Mesenchymal stem cell (in vitro differentiated cells and primary cell): Measurements from ENCODE around the gene APCDD1L.

Source experiments
- DNase-seq: peaks from one replicate; pipeline ENCODE4 v3.0.0-alpha.2; 2013
- H2AFZ ChIP-seq: one replicate; pipeline ENCODE4 v1.6.1; 2013; ENCODE audit warnings: low read depth, mild to moderate bottlenecking, control low read depth, inconsistent platforms, low read length, moderate library complexity
- H2AK5ac ChIP-seq: 2 replicates; pipeline ENCODE4 v1.6.1; 2013; ENCODE audit warnings: low read length, moderate library complexity, mild to moderate bottlenecking, inconsistent platforms; ENCODE audit not compliant: severe bottlenecking
- H2BK120ac ChIP-seq: one replicate; pipeline ENCODE4 v1.6.1; 2013; ENCODE audit warnings: low read depth, mild to moderate bottlenecking, inconsistent platforms, low read length, moderate library complexity
- H2BK12ac ChIP-seq, 2 experiments: one replicate each; pipeline ENCODE4 v1.6.1; 2013; ENCODE audit warnings: inconsistent platforms in 2 of 2, low read length in 2 of 2, mild to moderate bottlenecking in 2 of 2, moderate library complexity in 2 of 2, control low read depth in 1 of 2
- H2BK15ac ChIP-seq: one replicate; pipeline ENCODE4 v1.6.1; 2013; ENCODE audit warnings: mild to moderate bottlenecking, low read depth, inconsistent platforms; ENCODE audit not compliant: poor library complexity, severe bottlenecking
- H2BK5ac ChIP-seq: 2 replicates; pipeline ENCODE4 v1.6.1; 2013; ENCODE audit warnings: low read depth, mild to moderate bottlenecking, low read length, control low read depth, inconsistent platforms; ENCODE audit not compliant: poor library complexity, severe bottlenecking
- H3K14ac ChIP-seq, 2 experiments: one replicate each; pipeline ENCODE4 v1.6.1; 2013; ENCODE audit warnings: inconsistent platforms in 2 of 2, low read length in 2 of 2, control low read depth in 1 of 2, mild to moderate bottlenecking in 1 of 2, moderate library complexity in 1 of 2
- H3K18ac ChIP-seq, 2 experiments: one replicate each; pipeline ENCODE4 v1.6.1; 2013; ENCODE audit warnings: inconsistent platforms in 2 of 2, low read length in 2 of 2, control low read depth in 1 of 2, low read depth in 1 of 2, mild to moderate bottlenecking in 1 of 2
- H3K23ac ChIP-seq, 2 experiments: one replicate each; pipeline ENCODE4 v1.6.1; 2013; ENCODE audit warnings: inconsistent platforms in 2 of 2, low read length in 2 of 2, mild to moderate bottlenecking in 2 of 2, moderate library complexity in 2 of 2, control low read depth in 1 of 2
- H3K27ac ChIP-seq: 2 replicates; pipeline ENCODE4 v1.5.1; 2013; ENCODE audit warnings: mild to moderate bottlenecking, moderate library complexity, low read length, control low read depth, inconsistent platforms; ENCODE audit not compliant: poor library complexity, severe bottlenecking
- H3K27me3 ChIP-seq, 2 experiments: 2 replicates each; pipeline versions ENCODE4 v1.6.1 to v1.7.0; 2013; ENCODE audit warnings: low read length in 2 of 2, mild to moderate bottlenecking in 2 of 2, moderate library complexity in 2 of 2, control low read depth in 1 of 2, inconsistent platforms in 1 of 2; ENCODE audit not compliant: control insufficient read depth in 1 of 2, insufficient read depth in 1 of 2
- H3K36me3 ChIP-seq, 2 experiments: 2 replicates each; pipeline versions ENCODE4 v1.6.1 to v1.7.0; 2013; ENCODE audit warnings: low read length in 2 of 2, control low read depth in 1 of 2, inconsistent platforms in 1 of 2, low read depth in 1 of 2, mild to moderate bottlenecking in 1 of 2; ENCODE audit not compliant: insufficient read depth in 2 of 2, control insufficient read depth in 1 of 2
- H3K4ac ChIP-seq, 2 experiments: one replicate each; pipeline ENCODE4 v1.6.1; 2013; ENCODE audit warnings: inconsistent platforms in 2 of 2, low read length in 2 of 2, mild to moderate bottlenecking in 2 of 2, moderate library complexity in 2 of 2, control low read depth in 1 of 2, low read depth in 1 of 2
- H3K4me1 ChIP-seq: 2 replicates; pipeline ENCODE4 v1.6.1; 2013; ENCODE audit warnings: low read depth, low read length, control low read depth; ENCODE audit not compliant: control insufficient read depth, insufficient read depth
- H3K4me2 ChIP-seq: 2 replicates; pipeline ENCODE4 v1.6.1; 2013; ENCODE audit warnings: low read length, mild to moderate bottlenecking, inconsistent platforms; ENCODE audit not compliant: poor library complexity, severe bottlenecking
- H3K4me3 ChIP-seq, 2 experiments: 2 replicates each; pipeline versions ENCODE4 v1.5.1 to v1.7.0; 2013; ENCODE audit warnings: low read length in 2 of 2, mild to moderate bottlenecking in 2 of 2, control low read depth in 1 of 2, low read depth in 1 of 2; ENCODE audit not compliant: insufficient read depth in 1 of 2
- H3K79me1 ChIP-seq: replicated peaks from 2 replicates; pipeline ENCODE4 v1.6.1; 2013; ENCODE audit warnings: mild to moderate bottlenecking, control low read depth, low read length, inconsistent platforms; ENCODE audit not compliant: poor library complexity, severe bottlenecking
- H3K9ac ChIP-seq: 2 replicates; pipeline ENCODE4 v1.7.0; 2013; ENCODE audit warnings: mild to moderate bottlenecking, low read length, moderate library complexity
- H3K9me3 ChIP-seq: 2 replicates; pipeline ENCODE4 v1.7.0; 2013; ENCODE audit warnings: mild to moderate bottlenecking, low read length; ENCODE audit not compliant: control insufficient read depth
- H4K8ac ChIP-seq: one replicate; pipeline ENCODE4 v1.6.1; 2013; ENCODE audit warnings: inconsistent platforms, mild to moderate bottlenecking, low read length, moderate library complexity
- H4K91ac ChIP-seq: one replicate; pipeline ENCODE4 v1.6.1; 2013; ENCODE audit warnings: mild to moderate bottlenecking, low read length, inconsistent platforms
- whole genome bisulfite sequencing: methylation state at CpG from one replicate; pipeline ENCODE4 v1.1.7; 2013; ENCODE audit warnings: mixed read lengths; 5-methylcytosine and 5-hydroxymethylcytosine counted together

Gene APCDD1L

GRCh38 chr20:58418949-58419748, 96.0 kb downstream of the APCDD1L start:
- DNase-seq: no peak
- H3K14ac ChIP-seq: no peak overlapping the region
- no peak overlapping the region for H2BK12ac ChIP-seq
- 79% methylated on average over 5 of the region's 5 CpGs for WGBS
- H3K4me3 ChIP-seq: no peak overlapping the region
- no peak overlapping the region for H2BK5ac ChIP-seq
- H3K4ac ChIP-seq: no peak overlapping the region
- no peak overlapping the region for H2AK5ac ChIP-seq
- H3K9me3 ChIP-seq: no peaks in the 10 kb centered on the region
- no peak overlapping the region for H3K4me2 ChIP-seq
- no peak overlapping the region for H4K91ac ChIP-seq
- no peak overlapping the region for H3K23ac ChIP-seq
- H3K4me1 ChIP-seq: peaks cover 5% of the 10 kb centered on the region
- H3K36me3 ChIP-seq: peaks cover 7 to 47% of the 10 kb centered on the region in 2 experiments
- no peak overlapping the region for H3K9ac ChIP-seq
- no peak overlapping the region for H2BK15ac ChIP-seq
- H4K8ac ChIP-seq: no peak overlapping the region
- no peak overlapping the region for H3K27ac ChIP-seq
- no peaks in the 10 kb centered on the region for H3K27me3 ChIP-seq
- H3K18ac ChIP-seq: no peak overlapping the region
- peaks cover 12% of the 10 kb centered on the region for H3K79me1 ChIP-seq
- no peak overlapping the region for H2BK120ac ChIP-seq
- H2AFZ ChIP-seq: no peak overlapping the region

DNA sequence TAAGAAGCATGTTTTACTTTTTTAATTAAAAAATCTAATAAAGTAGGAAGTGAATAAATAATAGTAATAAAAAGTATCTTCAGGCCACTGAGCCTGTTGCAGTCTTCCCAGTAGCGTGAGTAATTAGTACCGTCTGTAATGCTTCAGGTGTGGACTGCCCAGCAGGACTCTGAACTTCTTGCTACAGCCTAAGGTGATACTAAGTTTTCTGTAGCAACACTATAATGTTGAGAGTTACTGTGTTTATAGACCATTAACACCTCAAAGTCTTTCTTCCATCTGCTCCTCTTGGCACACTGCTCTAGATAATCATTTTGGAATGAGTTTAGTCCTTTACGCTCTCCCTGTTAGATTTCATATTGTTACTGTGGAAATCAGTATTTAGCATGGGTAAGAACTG, 97.8 kb downstream of the APCDD1L start:
- H3K36me3 ChIP-seq: peaks cover 7 to 38% of the 10 kb centered on the region in 2 experiments
- no peak overlapping the region for H3K4me3 ChIP-seq
- H2BK15ac ChIP-seq: no peak overlapping the region
- H4K8ac ChIP-seq: no peak overlapping the region
- no peaks in the 10 kb centered on the region for H3K9me3 ChIP-seq
- H2AK5ac ChIP-seq: no peak overlapping the region
- no peak overlapping the region for H3K9ac ChIP-seq
- no peak overlapping the region for H2BK5ac ChIP-seq
- H3K4me2 ChIP-seq: no peak overlapping the region
- no peak overlapping the region for H2BK120ac ChIP-seq
- H3K23ac ChIP-seq: no peak overlapping the region
- no peak overlapping the region for H3K18ac ChIP-seq
- no peak for DNase-seq
- H3K4ac ChIP-seq: no peak overlapping the region
- WGBS: 87% methylated on average over 2 of the region's 3 CpGs
- no peak overlapping the region for H4K91ac ChIP-seq
- H3K4me1 ChIP-seq: peaks cover 5% of the 10 kb centered on the region
- H3K79me1 ChIP-seq: peaks cover 8% of the 10 kb centered on the region
- H2AFZ ChIP-seq: no peak overlapping the region
- H2BK12ac ChIP-seq: no peak overlapping the region
- no peak overlapping the region for H3K14ac ChIP-seq
- no peak overlapping the region for H3K27ac ChIP-seq
- H3K27me3 ChIP-seq: no peaks in the 10 kb centered on the region

- H3K4me1 ChIP-seq: peaks cover 5% of the 10 kb centered on the region
- H2BK5ac ChIP-seq: no peak overlapping the region
- H3K23ac ChIP-seq: no peak overlapping the region
- H3K27ac ChIP-seq: no peak overlapping the region
- peaks cover 7 to 36% of the 10 kb centered on the region in 2 experiments for H3K36me3 ChIP-seq
- no peak overlapping the region for H2BK120ac ChIP-seq
- no peak overlapping the region for H4K91ac ChIP-seq
- H3K79me1 ChIP-seq: peaks cover 8% of the 10 kb centered on the region
- no peak overlapping the region for H2BK15ac ChIP-seq
- no peaks in the 10 kb centered on the region for H3K9me3 ChIP-seq
- no peak overlapping the region for H3K4ac ChIP-seq
- no peak overlapping the region for H3K14ac ChIP-seq
- no peak overlapping the region for H3K4me2 ChIP-seq
- H2AFZ ChIP-seq: no peak overlapping the region
- no peak overlapping the region for H2BK12ac ChIP-seq
- H2AK5ac ChIP-seq: no peak overlapping the region
- no peak for DNase-seq
- WGBS: no CpG with 5 or more reads among the region's 2 CpGs
- no peak overlapping the region for H3K9ac ChIP-seq
- no peaks in the 10 kb centered on the region for H3K27me3 ChIP-seq
- H4K8ac ChIP-seq: no peak overlapping the region
- no peak overlapping the region for H3K4me3 ChIP-seq
- no peak overlapping the region for H3K18ac ChIP-seq
Measured at GRCh38 chr20:58416835-58417234, 98.4 kb downstream of the APCDD1L start.

- Histone ChIP-seq H2BK5ac (no peak overlapping the region), H4K8ac (no peak overlapping the region), H2BK120ac (no peak overlapping the region), H3K27me3 (no peaks in the 10 kb centered on the region), H3K9ac (no peak overlapping the region), H3K4ac (no peak overlapping the region), H2AFZ (no peak overlapping the region), H3K18ac (no peak overlapping the region), H3K14ac (no peak overlapping the region), H3K23ac (no peak overlapping the region), H3K79me1 (peaks cover 7% of the 10 kb centered on the region), H3K4me2 (no peak overlapping the region), H3K36me3 (peaks cover 7 to 31% of the 10 kb centered on the region in 2 experiments), H2AK5ac (no peak overlapping the region), H4K91ac (no peak overlapping the region), H3K4me1 (peaks cover 3% of the 10 kb centered on the region), H3K27ac (no peak overlapping the region), H2BK12ac (no peak overlapping the region), H2BK15ac (no peak overlapping the region), H3K4me3 (no peak overlapping the region), H3K9me3 (no peaks in the 10 kb centered on the region)
- no peak for DNase-seq
- 93% methylated on average over 1 of the region's 1 CpG for WGBS
Measured at GRCh38 chr20:58416057-58416456, 99.1 kb downstream of the APCDD1L start.
